Nephron (organoid): ENCODE results near the gene BANF2.
"Not testable (repeated sequence)": the region's sequence is repeated elsewhere in the genome, so short reads cannot be mapped to it uniquely, and the experiment has no call there.

Source experiments
- H3K27ac Mint-ChIP-seq, 3 experiments: 2 replicates each; pipeline ENCODE4 v1.8.0; 2020; ENCODE audit warnings: mixed read lengths in 3 of 3, mild to moderate bottlenecking in 2 of 3, moderate library complexity in 1 of 3
- H3K27me3 Mint-ChIP-seq: 2 replicates; pipeline ENCODE4 v1.8.0; 2021; ENCODE audit warnings: low read depth, mild to moderate bottlenecking, moderate library complexity, mixed read lengths
- H3K36me3 Mint-ChIP-seq: 2 replicates; pipeline ENCODE4 v1.8.0; 2020; ENCODE audit warnings: low read depth, mixed read lengths
- H3K4me1 Mint-ChIP-seq: 2 replicates; pipeline ENCODE4 v1.8.0; 2020; ENCODE audit warnings: mixed read lengths
- H3K4me3 Mint-ChIP-seq, 3 experiments: 2 replicates each; pipeline ENCODE4 v1.8.0; 2020; ENCODE audit warnings: mild to moderate bottlenecking in 3 of 3, mixed read lengths in 3 of 3, moderate library complexity in 2 of 3
- H3K9me3 Mint-ChIP-seq: 2 replicates; pipeline ENCODE4 v1.8.0; 2020; ENCODE audit warnings: mixed read lengths
- CTCF ChIP-seq, 3 experiments: fragments of 200-600 bp; sonication (generic); IDR thresholded peaks; one replicate each; pipeline ENCODE4 v1.5.0; 2021; ENCODE audit warnings: antibody characterized with exemption in 3 of 3; ENCODE audit not compliant: unreplicated experiment in 3 of 3

Gene BANF2

DNA sequence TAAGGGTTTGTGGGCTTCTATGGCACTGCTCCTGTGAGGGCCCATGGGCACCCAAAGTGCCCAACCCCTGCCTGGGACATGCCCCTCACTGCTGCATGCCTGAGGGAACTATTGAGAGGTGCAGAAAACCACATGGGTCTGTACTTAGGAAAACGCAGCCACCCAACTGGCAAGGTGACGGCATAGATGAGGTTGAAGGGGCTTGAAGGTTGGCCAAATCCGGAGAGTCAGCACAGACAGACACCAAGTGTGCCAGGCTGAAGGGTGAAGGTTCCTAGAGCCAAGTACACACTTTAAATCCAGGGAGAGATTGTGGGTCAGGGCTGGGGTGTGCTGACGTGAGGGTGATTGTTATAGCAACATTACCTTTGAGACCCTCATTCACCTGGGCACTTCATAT lies 6.2 kb downstream of the BANF2 start:
- Mint-ChIP-seq H3K27ac (no peak overlapping the region), H3K9me3 (no peaks in the 10 kb centered on the region), H3K36me3 (no peaks in the 10 kb centered on the region), H3K4me1 (peaks cover 20% of the 10 kb centered on the region), H3K27me3 (no peaks in the 10 kb centered on the region), H3K4me3 (no peak overlapping the region)
- TF ChIP-seq CTCF (IDR thresholded peaks at IDR 0.05; ENCODE audit: unreplicated experiment in 3 of 3), result no peak

- no peak for TF ChIP-seq CTCF (IDR thresholded peaks at IDR 0.05; ENCODE audit: unreplicated experiment in 3 of 3)
- no peaks in the 10 kb centered on the region for H3K36me3 Mint-ChIP-seq
- peaks cover 26% of the 10 kb centered on the region for H3K4me1 Mint-ChIP-seq
- H3K4me3 Mint-ChIP-seq, result no peak overlapping the region
- no peaks in the 10 kb centered on the region for H3K27me3 Mint-ChIP-seq
- H3K27ac Mint-ChIP-seq, result peak overlapping the region in 1 of 3 experiments; percentile 6
- H3K9me3 Mint-ChIP-seq, result no peaks in the 10 kb centered on the region
Measured at GRCh38 chr20:17706632-17707031, 6.9 kb downstream of the BANF2 start.

DNA sequence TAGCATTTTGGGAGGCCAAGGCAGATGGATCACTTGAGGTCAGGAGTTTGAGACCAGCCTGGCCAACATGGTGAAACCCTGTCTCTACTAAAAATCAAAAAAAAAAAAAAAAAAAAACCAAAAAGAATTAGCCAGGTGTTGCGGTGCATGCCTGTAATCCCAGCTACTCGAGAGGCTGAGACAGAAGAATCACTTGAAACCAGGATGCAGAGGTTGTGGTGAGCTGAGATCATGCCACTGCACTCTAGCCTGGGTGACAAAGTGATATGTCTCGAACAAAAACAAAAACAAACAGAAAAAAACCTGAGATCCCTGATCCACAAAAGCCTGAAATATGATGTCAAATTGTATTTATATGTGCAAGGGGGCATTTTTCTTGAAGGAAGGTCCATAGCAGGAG lies 8.2 kb downstream of the BANF2 start:
- H3K4me3 Mint-ChIP-seq, H3K9me3 Mint-ChIP-seq, H3K27ac Mint-ChIP-seq, H3K27me3 Mint-ChIP-seq, H3K36me3 Mint-ChIP-seq: not testable (repeated sequence)
- peaks cover 36% of the 10 kb centered on the region for H3K4me1 Mint-ChIP-seq

DNA sequence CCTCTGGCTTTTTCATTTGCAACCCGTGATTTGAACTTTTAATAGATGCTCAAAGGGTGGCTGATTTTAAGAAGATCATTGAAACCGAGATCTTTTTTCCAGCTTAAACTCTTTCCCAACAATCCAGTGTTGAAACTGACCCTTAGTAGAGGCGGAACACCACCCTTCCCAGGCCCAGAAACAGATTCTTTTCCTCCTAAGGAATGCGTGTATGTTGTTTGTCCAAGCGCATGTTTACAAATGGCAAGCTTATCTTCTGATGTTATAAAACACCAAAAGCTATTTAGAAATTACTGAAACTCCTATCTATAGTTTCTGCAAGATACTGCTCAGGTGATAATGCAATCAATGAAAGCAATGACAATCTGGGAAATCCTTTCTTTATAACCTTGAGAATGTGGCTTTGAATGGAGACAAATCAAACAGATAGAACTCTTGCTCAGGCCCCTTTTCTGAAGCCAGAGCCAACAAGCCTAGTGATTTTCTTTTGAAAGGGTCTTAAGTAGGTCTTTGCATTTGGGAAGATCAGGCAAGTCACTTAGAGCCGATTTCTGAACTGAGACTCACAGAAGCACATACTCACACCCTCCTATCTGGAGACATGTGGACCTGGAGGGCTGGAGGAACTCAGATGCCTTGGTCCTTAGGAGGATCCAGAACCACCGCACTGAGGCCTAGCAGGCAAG lies 9.1 kb downstream of the BANF2 start:
- H3K36me3 Mint-ChIP-seq, result no peaks in the 10 kb centered on the region
- TF ChIP-seq CTCF (IDR thresholded peaks at IDR 0.05; ENCODE audit: unreplicated experiment in 3 of 3), result no peak
- H3K4me3 Mint-ChIP-seq, result peak overlapping the region in 1 of 3 experiments; percentile 50
- H3K9me3 Mint-ChIP-seq, result no peaks in the 10 kb centered on the region
- peaks cover 37% of the 10 kb centered on the region for H3K4me1 Mint-ChIP-seq
- H3K27me3 Mint-ChIP-seq, result no peaks in the 10 kb centered on the region
- H3K27ac Mint-ChIP-seq, result peak overlapping the region; percentile 97 to 98 (median 98)

DNA sequence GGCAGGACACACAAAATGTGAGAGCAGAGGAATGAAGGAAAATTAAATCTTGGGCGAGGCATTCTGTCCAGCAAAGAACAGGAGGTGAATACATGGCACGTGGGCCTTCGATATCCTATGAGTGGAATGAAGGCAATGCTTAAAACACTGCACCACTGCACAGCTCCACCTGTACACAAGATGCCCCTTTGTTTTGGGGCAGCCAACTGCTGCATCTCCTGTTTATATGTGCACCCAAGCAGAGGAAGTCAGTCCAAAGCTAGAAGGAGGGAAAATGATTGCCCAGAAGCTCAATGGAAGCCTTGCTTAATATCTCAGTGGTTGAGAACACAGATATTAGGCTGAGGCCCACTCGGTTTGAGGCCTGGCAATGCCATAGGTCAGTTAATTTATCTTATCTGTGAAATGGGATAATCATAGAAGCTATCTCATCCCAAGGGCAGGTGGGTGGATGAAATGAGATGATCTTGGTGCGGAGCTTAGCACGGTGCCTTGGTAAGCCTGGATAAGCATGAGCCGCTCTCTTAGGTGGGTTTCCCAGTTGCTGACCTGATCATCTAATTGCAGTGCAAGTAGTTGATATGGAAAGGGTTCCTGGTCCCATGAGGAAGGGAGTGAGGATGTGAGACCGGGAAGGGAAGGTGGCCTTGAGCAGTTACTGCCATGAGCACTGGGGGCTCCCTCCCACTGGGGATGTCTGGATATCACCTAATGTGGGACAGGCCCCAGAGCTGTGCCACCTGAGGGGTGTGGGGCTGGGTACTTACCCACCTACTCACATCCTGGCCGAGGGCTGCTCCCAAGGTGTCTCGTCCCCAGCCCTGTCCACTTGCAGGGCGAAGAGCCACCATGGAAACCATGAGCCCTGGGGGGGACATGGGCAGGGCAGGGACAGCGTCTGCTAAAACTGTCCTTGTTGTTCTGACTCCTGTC lies 9.9 kb downstream of the BANF2 start:
- Mint-ChIP-seq H3K4me3 (peak overlapping the region in 2 of 3 experiments; percentile 14 to 50), H3K9me3 (no peaks in the 10 kb centered on the region), H3K27ac (peak overlapping the region; percentile 97 to 98 (median 98)), H3K36me3 (no peaks in the 10 kb centered on the region), H3K27me3 (no peaks in the 10 kb centered on the region), H3K4me1 (peaks cover 43% of the 10 kb centered on the region)
- TF ChIP-seq CTCF (IDR thresholded peaks at IDR 0.05; ENCODE audit: unreplicated experiment in 3 of 3), result no peak

- H3K4me3 Mint-ChIP-seq, result peak overlapping the region; percentile 30 to 56 (median 51)
- no peaks in the 10 kb centered on the region for H3K36me3 Mint-ChIP-seq
- no peak for TF ChIP-seq CTCF (IDR thresholded peaks at IDR 0.05; ENCODE audit: unreplicated experiment in 3 of 3)
- H3K9me3 Mint-ChIP-seq, result no peaks in the 10 kb centered on the region
- no peaks in the 10 kb centered on the region for H3K27me3 Mint-ChIP-seq
- peak overlapping the region; percentile 97 to 98 (median 98) for H3K27ac Mint-ChIP-seq
- H3K4me1 Mint-ChIP-seq, result peaks cover 46% of the 10 kb centered on the region
Measured at GRCh38 chr20:17710379-17711266, 10.9 kb downstream of the BANF2 start.
